ENCODE results near the gene UQCC3.

DNA sequence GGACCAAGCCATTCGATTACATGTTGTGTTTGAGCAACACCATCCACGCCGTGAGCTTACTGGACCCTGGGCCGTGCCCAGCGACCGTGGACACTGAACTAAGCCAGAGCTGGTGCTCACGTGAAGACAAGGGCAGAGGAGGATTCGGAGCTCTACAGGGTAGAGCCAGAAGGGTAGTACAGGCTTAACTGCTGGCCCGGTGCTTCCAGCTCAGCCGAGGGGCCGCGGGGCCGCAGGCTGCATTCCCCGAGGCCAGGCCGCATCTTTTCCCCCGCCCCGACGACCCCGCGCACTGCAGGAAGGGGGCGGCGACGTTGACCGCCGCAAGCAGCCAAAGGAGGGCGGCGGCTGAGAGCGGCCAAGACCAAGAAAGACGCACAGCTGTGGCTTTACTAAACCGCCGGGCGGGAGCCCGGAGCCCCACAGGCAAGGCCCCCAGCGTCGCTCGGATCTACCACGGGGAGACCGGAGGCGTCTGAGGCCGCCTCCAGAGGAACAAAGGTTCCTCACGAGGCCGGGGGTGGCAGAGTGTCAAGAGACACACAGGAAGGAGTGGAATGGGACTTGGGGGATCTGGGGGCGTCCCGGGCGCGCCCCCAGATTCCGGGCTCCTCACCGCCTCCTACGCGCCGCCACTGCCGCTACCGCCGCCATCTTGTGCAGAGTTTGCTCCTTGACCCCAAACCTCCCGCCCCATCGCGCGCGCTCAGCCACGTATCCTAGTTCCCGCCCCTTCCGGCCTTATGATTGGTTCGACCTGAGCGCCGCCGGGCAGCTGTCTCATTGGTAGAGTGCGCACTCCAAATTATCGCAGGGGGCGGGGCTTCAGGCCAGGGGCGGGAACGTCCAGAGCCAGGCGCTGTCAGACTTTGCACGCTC is 25.3 kb upstream of the UQCC3 start, which contains the start of gene GANAB:
- TF ChIP-seq ZBTB39 (CRISPR knock-in tag; IDR thresholded peaks at IDR 0.05) (no peak), ZBTB33 (CRISPR knock-in tag; IDR thresholded peaks at IDR 0.05) (no peak)
- TF ChIP-seq, protein P1, sequence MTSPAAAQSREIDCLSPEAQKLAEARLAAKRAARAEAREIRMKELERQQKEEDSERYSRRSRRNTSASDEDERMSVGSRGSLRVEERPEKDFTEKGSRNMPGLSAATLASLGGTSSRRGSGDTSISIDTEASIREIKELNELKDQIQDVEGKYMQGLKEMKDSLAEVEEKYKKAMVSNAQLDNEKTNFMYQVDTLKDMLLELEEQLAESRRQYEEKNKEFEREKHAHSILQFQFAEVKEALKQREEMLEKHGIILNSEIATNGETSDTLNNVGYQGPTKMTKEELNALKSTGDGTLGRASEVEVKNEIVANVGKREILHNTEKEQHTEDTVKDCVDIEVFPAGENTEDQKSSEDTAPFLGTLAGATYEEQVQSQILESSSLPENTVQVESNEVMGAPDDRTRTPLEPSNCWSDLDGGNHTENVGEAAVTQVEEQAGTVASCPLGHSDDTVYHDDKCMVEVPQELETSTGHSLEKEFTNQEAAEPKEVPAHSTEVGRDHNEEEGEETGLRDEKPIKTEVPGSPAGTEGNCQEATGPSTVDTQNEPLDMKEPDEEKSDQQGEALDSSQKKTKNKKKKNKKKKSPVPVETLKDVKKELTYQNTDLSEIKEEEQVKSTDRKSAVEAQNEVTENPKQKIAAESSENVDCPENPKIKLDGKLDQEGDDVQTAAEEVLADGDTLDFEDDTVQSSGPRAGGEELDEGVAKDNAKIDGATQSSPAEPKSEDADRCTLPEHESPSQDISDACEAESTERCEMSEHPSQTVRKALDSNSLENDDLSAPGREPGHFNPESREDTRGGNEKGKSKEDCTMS (CRISPR knock-in tag; conservative IDR thresholded peaks at IDR 0.05): no peak
